ENCODE results near the gene KY. TPM values are rescaled to one million over a fixed set of nuclear protein-coding genes. Genes with fewer than 3 reads are reported as not detected.

The KY gene
- total RNA-seq, 1 donor from 2014 or later: 3.7 TPM

DNA sequence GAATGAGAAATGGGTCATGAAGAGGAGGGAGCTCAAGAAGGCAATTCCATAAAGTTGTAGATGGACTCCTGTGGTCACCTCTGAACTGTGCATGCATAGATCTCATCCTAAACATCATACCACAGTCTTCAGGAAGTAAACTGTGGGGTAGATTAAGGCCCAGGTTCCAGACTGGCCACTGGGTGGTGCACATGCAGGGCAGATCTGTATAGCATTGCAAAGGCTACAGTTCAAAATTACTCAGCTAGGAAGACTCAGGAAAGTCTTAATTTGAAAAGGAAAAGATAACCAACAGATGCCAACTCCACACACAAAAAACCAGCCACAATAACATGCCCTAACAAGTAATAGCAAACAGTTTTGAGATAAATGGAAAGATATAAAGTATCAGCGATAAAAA, 20.3 kb downstream of the KY start:
- no peaks in the 10 kb centered on the region for H3K9me3 ChIP-seq
- no peaks in the 10 kb centered on the region for H3K27me3 ChIP-seq
- DNase-seq (ENCODE audit: extremely low spot score in 2 of 2): peak in 1 of 2 donors; percentile 13
- no peaks in the 10 kb centered on the region for H3K36me3 ChIP-seq
- TF ChIP-seq, protein P1, sequence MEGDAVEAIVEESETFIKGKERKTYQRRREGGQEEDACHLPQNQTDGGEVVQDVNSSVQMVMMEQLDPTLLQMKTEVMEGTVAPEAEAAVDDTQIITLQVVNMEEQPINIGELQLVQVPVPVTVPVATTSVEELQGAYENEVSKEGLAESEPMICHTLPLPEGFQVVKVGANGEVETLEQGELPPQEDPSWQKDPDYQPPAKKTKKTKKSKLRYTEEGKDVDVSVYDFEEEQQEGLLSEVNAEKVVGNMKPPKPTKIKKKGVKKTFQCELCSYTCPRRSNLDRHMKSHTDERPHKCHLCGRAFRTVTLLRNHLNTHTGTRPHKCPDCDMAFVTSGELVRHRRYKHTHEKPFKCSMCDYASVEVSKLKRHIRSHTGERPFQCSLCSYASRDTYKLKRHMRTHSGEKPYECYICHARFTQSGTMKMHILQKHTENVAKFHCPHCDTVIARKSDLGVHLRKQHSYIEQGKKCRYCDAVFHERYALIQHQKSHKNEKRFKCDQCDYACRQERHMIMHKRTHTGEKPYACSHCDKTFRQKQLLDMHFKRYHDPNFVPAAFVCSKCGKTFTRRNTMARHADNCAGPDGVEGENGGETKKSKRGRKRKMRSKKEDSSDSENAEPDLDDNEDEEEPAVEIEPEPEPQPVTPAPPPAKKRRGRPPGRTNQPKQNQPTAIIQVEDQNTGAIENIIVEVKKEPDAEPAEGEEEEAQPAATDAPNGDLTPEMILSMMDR (IDR thresholded peaks at IDR 0.05): no peak
- no peak for TF ChIP-seq POLR2A (IDR thresholded peaks at IDR 0.05)
- no peak for TF ChIP-seq POLR2AphosphoS5 (IDR thresholded peaks at IDR 0.05; ENCODE audit: insufficient read depth in 1 of 2, low read depth in 1 of 2)
- intact Hi-C loops (cut with DNase I): no loop called here
- H3K27ac ChIP-seq: no peak overlapping the region
- H3K4me1 ChIP-seq: no peaks in the 10 kb centered on the region
- H3K4me3 ChIP-seq: no peak overlapping the region

DNA sequence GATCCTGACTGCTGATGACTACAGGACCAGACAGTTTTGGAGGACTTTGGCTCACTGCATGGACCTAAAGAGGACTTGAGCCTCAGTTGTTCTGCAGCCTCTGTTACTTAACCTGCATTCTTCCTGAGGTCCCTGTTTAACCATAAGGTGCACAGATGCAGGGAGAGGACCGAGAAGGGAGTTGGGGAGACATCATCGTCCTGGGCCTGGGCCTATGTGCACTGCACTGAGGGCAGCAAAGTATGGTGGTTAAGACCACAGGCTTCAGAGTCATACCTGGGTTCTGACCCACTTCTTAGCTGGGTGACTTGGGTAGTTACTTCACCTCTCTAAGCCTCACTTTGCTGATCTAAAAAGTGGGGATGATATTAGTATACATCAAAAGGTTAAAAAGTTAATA, 21.9 kb downstream of the KY start:
- H3K36me3 ChIP-seq: no peaks in the 10 kb centered on the region
- H3K27me3 ChIP-seq: no peaks in the 10 kb centered on the region
- TF ChIP-seq POLR2A (IDR thresholded peaks at IDR 0.05): no peak
- TF ChIP-seq POLR2AphosphoS5 (IDR thresholded peaks at IDR 0.05; ENCODE audit: insufficient read depth in 1 of 2, low read depth in 1 of 2): no peak
- intact Hi-C loops (cut with DNase I): no loop called here
- H3K4me1 ChIP-seq: no peaks in the 10 kb centered on the region
- H3K9me3 ChIP-seq: no peaks in the 10 kb centered on the region
- no peak overlapping the region for H3K4me3 ChIP-seq
- H3K27ac ChIP-seq: no peak overlapping the region
- peak in 1 of 2 donors; percentile 29 for DNase-seq (ENCODE audit: extremely low spot score in 2 of 2)

- DNase-seq (ENCODE audit: extremely low spot score in 2 of 2): peak; percentile 37 to 64
- no peak overlapping the region for H3K27ac ChIP-seq
- no peak for TF ChIP-seq POLR2AphosphoS5 (IDR thresholded peaks at IDR 0.05; ENCODE audit: insufficient read depth in 1 of 2, low read depth in 1 of 2)
- H3K9me3 ChIP-seq: no peaks in the 10 kb centered on the region
- no peaks in the 10 kb centered on the region for H3K4me1 ChIP-seq
- H3K27me3 ChIP-seq: no peaks in the 10 kb centered on the region
- intact Hi-C loops (cut with DNase I): no loop called here
- no peaks in the 10 kb centered on the region for H3K36me3 ChIP-seq
- no peak overlapping the region for H3K4me3 ChIP-seq
Measured at GRCh38 chr3:134627831-134628230, 23.0 kb downstream of the KY start.

DNA sequence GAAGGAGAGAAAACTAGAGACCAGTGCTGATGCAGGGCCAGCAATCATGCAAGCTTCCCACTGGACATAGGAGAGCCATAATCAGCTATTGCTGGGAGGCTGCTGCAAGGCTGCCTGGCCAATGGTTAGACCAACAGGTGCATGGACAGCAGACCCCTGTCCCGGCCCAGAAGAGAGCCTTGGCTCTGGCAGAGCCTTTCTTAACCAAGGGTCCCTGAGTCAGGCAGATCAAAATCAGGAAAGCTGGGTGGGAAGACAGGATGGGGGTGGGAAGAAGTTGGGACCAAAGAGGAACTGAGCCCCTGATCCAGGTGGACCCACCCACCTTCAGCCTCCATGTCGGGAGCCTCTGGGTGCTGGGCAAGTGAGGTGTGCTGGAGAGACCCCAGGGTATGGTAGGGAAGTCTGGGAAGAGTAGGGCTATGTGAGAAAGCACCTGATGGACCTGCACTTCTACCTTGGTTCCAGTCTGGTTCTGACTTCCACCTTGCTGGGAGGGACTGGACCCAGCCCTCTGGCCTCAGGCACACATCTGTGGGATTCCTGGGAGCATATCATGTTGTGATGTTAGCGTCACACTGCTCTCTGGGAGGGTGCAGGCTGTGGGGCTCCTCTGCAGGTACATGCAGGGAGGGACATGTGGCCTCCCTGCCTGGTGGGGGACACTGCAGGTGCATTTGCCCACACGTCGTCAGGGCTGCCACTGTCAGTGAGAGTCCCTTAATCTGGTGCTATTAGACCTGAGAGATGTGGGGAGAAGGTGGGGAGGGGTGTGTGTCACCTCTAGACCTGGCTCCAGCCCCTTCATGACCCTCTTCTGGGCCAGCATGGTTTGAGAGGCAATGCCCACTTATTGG, 24.7 kb downstream of the KY start:
- H3K36me3 ChIP-seq: no peaks in the 10 kb centered on the region
- no peak overlapping the region for H3K4me3 ChIP-seq
- intact Hi-C loops (cut with DNase I): no loop called here
- TF ChIP-seq, protein P1 (IDR thresholded peaks at IDR 0.05): no peak
- no peak for TF ChIP-seq POLR2A (IDR thresholded peaks at IDR 0.05)
- TF ChIP-seq POLR2AphosphoS5 (IDR thresholded peaks at IDR 0.05; ENCODE audit: insufficient read depth in 1 of 2, low read depth in 1 of 2): no peak
- no peaks in the 10 kb centered on the region for H3K27me3 ChIP-seq
- peak; percentile 71 to 90 for DNase-seq (ENCODE audit: extremely low spot score in 2 of 2)
- no peak overlapping the region for H3K27ac ChIP-seq
- H3K9me3 ChIP-seq: no peaks in the 10 kb centered on the region
- no peaks in the 10 kb centered on the region for H3K4me1 ChIP-seq

DNA sequence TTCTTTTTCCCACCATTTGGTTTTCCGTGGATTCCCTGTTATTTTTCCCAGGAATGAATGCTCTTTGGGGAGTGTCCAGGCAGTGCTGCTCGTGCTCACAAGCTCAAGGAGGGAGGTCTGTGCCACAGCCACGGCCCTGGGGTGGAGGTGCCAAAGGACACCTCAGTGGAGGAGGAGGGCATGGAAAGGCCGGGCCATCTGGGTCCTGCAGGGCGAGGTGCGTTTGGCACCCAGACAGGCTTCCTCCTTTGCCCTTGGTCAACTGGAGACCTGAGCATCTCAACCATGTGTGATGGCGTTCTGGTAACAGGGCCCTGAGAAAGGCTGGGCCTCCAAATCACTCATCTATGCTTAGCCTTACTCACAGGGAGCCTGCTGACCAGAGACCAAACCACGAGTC, 25.4 kb downstream of the KY start:
- no peak overlapping the region for H3K27ac ChIP-seq
- intact Hi-C loops (cut with DNase I): no loop called here
- H3K4me1 ChIP-seq: no peaks in the 10 kb centered on the region
- H3K36me3 ChIP-seq: no peaks in the 10 kb centered on the region
- H3K27me3 ChIP-seq: no peaks in the 10 kb centered on the region
- TF ChIP-seq POLR2AphosphoS5 (IDR thresholded peaks at IDR 0.05; ENCODE audit: insufficient read depth in 1 of 2, low read depth in 1 of 2) (no peak), POLR2A (IDR thresholded peaks at IDR 0.05) (no peak)
- TF ChIP-seq, protein P1 (IDR thresholded peaks at IDR 0.05): no peak
- DNase-seq (ENCODE audit: extremely low spot score in 2 of 2): peak; percentile 49 to 90
- no peak overlapping the region for H3K4me3 ChIP-seq
- no peaks in the 10 kb centered on the region for H3K9me3 ChIP-seq

All from vagina (tissue), 2 donors.